Common myeloid progenitor, CD34-positive (primary cell): ENCODE data around the gene FKBP2.

Source experiments
- CTCF ChIA-PET: fragments of 350-600 bp; sonication (Branson Sonifier 250); formaldehyde crosslinking; loops from one replicate; lab custom pipeline; 2021; ENCODE audit warnings: antibody characterized with exemption; lab: Charles Lee
- POLR2A ChIA-PET: fragments of 350-600 bp; sonication (Branson Sonifier 250); formaldehyde crosslinking; loops from one replicate; lab custom pipeline; 2021; ENCODE audit warnings: antibody characterized with exemption; lab: Charles Lee
- DNase-seq, 3 donors: peaks; one replicate each; pipeline versions ENCODE4 v3.0.0 to v3.0.0-alpha.2; 2013
- H3K27ac ChIP-seq, 2 experiments: 1 replicate in 1 of 2; 2 replicates in 1 of 2; pipeline ENCODE4 v1.7.0; 2013; ENCODE audit warnings: inconsistent platforms in 2 of 2, low read length in 2 of 2, mild to moderate bottlenecking in 2 of 2, low read depth in 1 of 2, moderate library complexity in 1 of 2; ENCODE audit not compliant: severe bottlenecking in 2 of 2, insufficient read depth in 1 of 2, poor library complexity in 1 of 2
- H3K27me3 ChIP-seq, 5 experiments: replicated peaks in 2 of 5; 1 replicate in 3 of 5; 2 replicates in 2 of 5; pipeline versions ENCODE4 v1.6.1 to v1.7.0; 2013; ENCODE audit warnings: low read length in 4 of 5, mild to moderate bottlenecking in 2 of 5, moderate library complexity in 2 of 5, inconsistent platforms in 1 of 5; ENCODE audit not compliant: insufficient read depth in 5 of 5, control insufficient read depth in 4 of 5
- H3K36me3 ChIP-seq, 4 experiments: 1 replicate in 2 of 4; 2 replicates in 2 of 4; pipeline versions ENCODE4 v1.6.1 to v1.7.0; 2013; ENCODE audit warnings: low read length in 3 of 4, control low read depth in 1 of 4, mild to moderate bottlenecking in 1 of 4; ENCODE audit not compliant: control insufficient read depth in 4 of 4, insufficient read depth in 4 of 4
- H3K4me1 ChIP-seq, 4 experiments: 1 replicate in 3 of 4; 2 replicates in 1 of 4; pipeline versions ENCODE4 v1.6.1 to v1.7.1; 2013; ENCODE audit warnings: low read length in 3 of 4, mild to moderate bottlenecking in 3 of 4, control low read depth in 1 of 4, inconsistent platforms in 1 of 4, moderate library complexity in 1 of 4; ENCODE audit not compliant: control insufficient read depth in 4 of 4, insufficient read depth in 4 of 4; ENCODE audit errors: control extremely low read depth in 1 of 4
- H3K4me3 ChIP-seq, 7 experiments: 1 replicate in 4 of 7; 2 replicates in 3 of 7; pipeline versions ENCODE4 v1.5.1 to v1.7.0; 2013; ENCODE audit warnings: mild to moderate bottlenecking in 7 of 7, low read length in 6 of 7, moderate library complexity in 6 of 7, inconsistent platforms in 2 of 7, low read depth in 2 of 7, control low read depth in 1 of 7; ENCODE audit not compliant: insufficient read depth in 4 of 7, control insufficient read depth in 1 of 7; ENCODE audit errors: extremely low read depth in 1 of 7
- H3K9me3 ChIP-seq, 5 experiments: 1 replicate in 4 of 5; 2 replicates in 1 of 5; pipeline versions ENCODE4 v1.6.1 to v1.7.1; 2013; ENCODE audit warnings: low read length in 4 of 5, mild to moderate bottlenecking in 2 of 5, inconsistent platforms in 1 of 5, low read depth in 1 of 5, moderate library complexity in 1 of 5; ENCODE audit not compliant: control insufficient read depth in 4 of 5, insufficient read depth in 2 of 5; ENCODE audit errors: control extremely low read depth in 1 of 5
- WGBS: methylation state at CpG from one replicate; pipeline ENCODE4 v1.1.5; 2013; ENCODE audit not compliant: insufficient coverage; 5-methylcytosine and 5-hydroxymethylcytosine counted together

The FKBP2 gene

GRCh38 chr11:64203421-64204079 lies 37.3 kb upstream of the FKBP2 start:
- ChIA-PET CTCF (interaction anchor here (0.6 to 15.6 kb wide), 14 partner anchors 15 to 99 kb away, joined by 3 to 321 read pairs (median 18); partner anchors contain the start of genes CATSPERZ, DNAJC4, ESRRA and FKBP2), POLR2A (interaction anchor here (0.5 to 5.9 kb wide), 4 partner anchors 9 to 101 kb away, joined by 3 to 74 read pairs (median 28); partner anchors contain the start of genes FKBP2 and PPP1R14B)
- Histone ChIP-seq H3K4me1 (peaks cover 5 to 46% (median 46%) of the 10 kb centered on the region in 4 experiments), H3K36me3 (peaks cover 8 to 49% (median 36%) of the 10 kb centered on the region in 4 experiments), H3K27ac (no peak overlapping the region), H3K9me3 (no peaks in the 10 kb centered on the region), H3K4me3 (no peak overlapping the region), H3K27me3 (no peaks in the 10 kb centered on the region)
- WGBS = 97% methylated on average over 15 of the region's 27 CpGs
- no peak for DNase-seq

- WGBS = 98% methylated on average over 8 of the region's 16 CpGs
- Histone ChIP-seq H3K4me3 (no peak overlapping the region), H3K27me3 (no peaks in the 10 kb centered on the region), H3K4me1 (peaks cover 5 to 51% (median 51%) of the 10 kb centered on the region in 4 experiments), H3K27ac (no peak overlapping the region), H3K36me3 (peaks cover 8 to 54% (median 38%) of the 10 kb centered on the region in 4 experiments), H3K9me3 (no peaks in the 10 kb centered on the region)
- DNase-seq = no peak
- ChIA-PET CTCF (interaction anchor here (0.6 to 15.6 kb wide), 19 partner anchors 8 to 151 kb away, joined by 3 to 321 read pairs (median 10); partner anchors contain the start of genes CATSPERZ, DNAJC4, ESRRA and FKBP2), POLR2A (interaction anchor here (1.0 to 5.9 kb wide), 5 partner anchors 13 to 100 kb away, joined by 3 to 74 read pairs (median 28); partner anchors contain the start of genes FKBP2 and PPP1R14B)
Observed at GRCh38 chr11:64204080-64204440, 36.8 kb upstream of the FKBP2 start.

DNA sequence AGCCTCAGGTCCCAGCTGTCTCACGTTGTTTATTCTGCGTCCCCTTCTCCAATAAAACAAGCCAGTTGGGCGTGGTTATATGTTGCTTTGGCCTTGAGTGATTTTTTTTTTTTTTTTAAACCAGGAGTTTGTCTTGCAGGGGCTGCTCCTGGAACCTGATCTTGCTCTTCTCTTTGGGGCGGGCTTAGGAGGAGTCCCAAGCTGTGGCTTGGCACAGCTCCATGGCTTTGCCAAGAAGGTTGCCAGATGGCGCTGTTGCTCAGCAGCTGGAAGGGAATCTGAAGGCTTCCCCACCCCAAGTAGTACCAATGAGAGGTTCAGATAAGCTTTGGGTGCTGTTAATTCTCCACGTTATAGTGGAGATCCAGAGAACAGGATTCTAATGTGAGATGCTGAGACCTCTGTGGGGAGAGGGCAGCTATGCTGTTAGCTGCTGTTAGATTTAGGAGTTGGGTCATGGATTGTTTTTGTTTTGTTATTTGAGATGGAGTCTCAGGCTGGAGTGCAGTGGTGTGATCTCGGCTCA lies 36.4 kb upstream of the FKBP2 start:
- H3K36me3 ChIP-seq = peaks cover 8 to 59% (median 40%) of the 10 kb centered on the region in 4 experiments
- peaks cover 5 to 55% (median 53%) of the 10 kb centered on the region in 4 experiments for H3K4me1 ChIP-seq
- H3K27ac ChIP-seq = no peak overlapping the region
- H3K4me3 ChIP-seq = peak overlapping the region in 1 of 7 experiments; percentile 1
- DNase-seq = peak; percentile 95 to 98 (median 96)
- WGBS = 0% methylated on average over 2 of the region's 7 CpGs
- no peaks in the 10 kb centered on the region for H3K9me3 ChIP-seq
- H3K27me3 ChIP-seq = no peaks in the 10 kb centered on the region
- ChIA-PET CTCF (interaction anchor here (0.6 to 15.6 kb wide), 25 partner anchors 8 to 154 kb away, joined by 3 to 321 read pairs (median 10); partner anchors contain the start of genes CATSPERZ, DNAJC4, ESRRA and FKBP2), POLR2A (interaction anchor here (0.7 to 5.9 kb wide), 7 partner anchors 13 to 1628 kb away, joined by 3 to 74 read pairs (median 6); partner anchors contain the start of genes FKBP2 and PPP1R14B)

DNA sequence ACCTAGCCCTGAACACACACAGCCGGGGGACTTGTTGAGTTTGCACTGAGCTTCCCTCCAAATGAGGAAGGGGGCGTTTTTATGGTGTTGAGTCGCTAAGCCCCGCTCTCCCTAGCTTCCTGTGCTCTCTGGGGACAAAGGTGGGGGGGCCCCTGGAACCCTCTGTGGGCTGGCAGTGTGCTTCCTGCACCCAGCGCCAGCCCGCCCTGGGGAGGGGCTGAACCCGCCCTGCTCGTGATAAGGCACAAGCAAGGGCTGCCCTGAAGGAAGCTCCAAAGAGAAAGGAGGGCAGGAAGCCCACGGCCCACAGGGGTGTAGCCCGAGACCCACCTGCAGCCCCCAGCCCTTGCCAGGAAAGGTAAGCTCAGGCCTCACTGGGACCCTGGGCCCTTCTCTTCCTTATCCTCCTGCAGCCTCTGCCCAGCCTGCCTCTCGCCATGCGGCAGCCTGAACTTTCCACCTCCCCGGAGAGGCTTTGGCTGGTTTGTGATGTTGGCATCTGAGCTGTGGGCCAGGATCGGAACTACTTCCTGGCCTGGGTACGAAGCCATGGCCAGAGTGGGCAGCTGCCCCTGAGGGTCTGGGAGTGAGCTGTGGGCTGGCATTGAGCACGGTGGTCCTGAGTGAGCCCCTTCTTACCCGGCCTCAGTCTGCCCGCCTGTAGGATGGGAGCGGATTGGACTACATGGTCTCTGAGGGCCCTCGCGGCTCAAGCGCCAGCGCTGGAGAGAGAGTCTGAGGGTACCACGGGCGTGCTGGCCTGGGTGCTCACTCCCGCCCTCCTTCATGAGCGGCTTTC lies 34.2 kb upstream of the FKBP2 start, which contains the start of gene FERMT3:
TSS of gene FERMT3 (plus strand) at position 265 of the 799 bp plus-strand sequence. CDS start 644 bp downstream, outside the sequence.
- Histone ChIP-seq H3K36me3 (peaks cover 6 to 61% (median 42%) of the 10 kb centered on the region in 4 experiments), H3K27me3 (no peaks in the 10 kb centered on the region), H3K9me3 (no peaks in the 10 kb centered on the region), H3K27ac (peak within 1 kb of the TSS; percentile 89 to 95), H3K4me3 (peak within 1 kb of the TSS; percentile 48 to 94 (median 84)), H3K4me1 (peaks cover 5 to 55% (median 53%) of the 10 kb centered on the region in 4 experiments)
- POLR2A ChIA-PET = interaction anchor here (0.7 to 5.9 kb wide), 14 partner anchors 10 to 111 kb away, joined by 3 to 74 read pairs (median 16); partner anchors contain the start of genes DNAJC4, ESRRA, FKBP2 and NUDT22
- CTCF ChIA-PET = interaction anchor here (0.6 to 15.6 kb wide), 23 partner anchors 11 to 205 kb away, joined by 3 to 321 read pairs (median 10); partner anchors contain the start of genes CATSPERZ, DNAJC4, ESRRA and FKBP2
- peak; percentile 82 to 95 (median 93) for DNase-seq
- WGBS = under 1% methylated on average over 22 of the region's 27 CpGs

GRCh38 chr11:64207256-64208085 lies 33.4 kb upstream of the FKBP2 start:
- peak; percentile 91 to 98 (median 96) for DNase-seq
- ChIA-PET POLR2A (interaction anchor here (0.6 to 5.9 kb wide), 11 partner anchors 10 to 110 kb away, joined by 3 to 74 read pairs (median 20); partner anchors contain the start of genes DNAJC4, ESRRA, FKBP2 and NUDT22), CTCF (interaction anchor here (1.1 to 15.6 kb wide), 17 partner anchors 13 to 151 kb away, joined by 3 to 321 read pairs (median 15); partner anchors contain the start of genes CATSPERZ, DNAJC4, ESRRA and FKBP2)
- WGBS = 0% methylated on average over 20 of the region's 30 CpGs
- Histone ChIP-seq H3K36me3 (peaks cover 12 to 63% (median 45%) of the 10 kb centered on the region in 4 experiments), H3K27ac (peak overlapping the region; percentile 89 to 95), H3K9me3 (no peaks in the 10 kb centered on the region), H3K4me1 (peaks cover 5 to 55% (median 53%) of the 10 kb centered on the region in 4 experiments), H3K4me3 (peak overlapping the region; percentile 48 to 94 (median 84)), H3K27me3 (no peaks in the 10 kb centered on the region)
